AML-193 (cell line): Measurements from ENCODE around the gene TMCC2.
"Not testable (repeated sequence)": the region's sequence is repeated elsewhere in the genome, so short reads cannot be mapped to it uniquely, and the experiment has no call there.

ENCODE experiments used
- DNase-seq, 2 experiments: peaks; one replicate each; lab custom pipeline; 2025; lab: John Stamatoyannopoulos, UW

Gene TMCC2

DNA sequence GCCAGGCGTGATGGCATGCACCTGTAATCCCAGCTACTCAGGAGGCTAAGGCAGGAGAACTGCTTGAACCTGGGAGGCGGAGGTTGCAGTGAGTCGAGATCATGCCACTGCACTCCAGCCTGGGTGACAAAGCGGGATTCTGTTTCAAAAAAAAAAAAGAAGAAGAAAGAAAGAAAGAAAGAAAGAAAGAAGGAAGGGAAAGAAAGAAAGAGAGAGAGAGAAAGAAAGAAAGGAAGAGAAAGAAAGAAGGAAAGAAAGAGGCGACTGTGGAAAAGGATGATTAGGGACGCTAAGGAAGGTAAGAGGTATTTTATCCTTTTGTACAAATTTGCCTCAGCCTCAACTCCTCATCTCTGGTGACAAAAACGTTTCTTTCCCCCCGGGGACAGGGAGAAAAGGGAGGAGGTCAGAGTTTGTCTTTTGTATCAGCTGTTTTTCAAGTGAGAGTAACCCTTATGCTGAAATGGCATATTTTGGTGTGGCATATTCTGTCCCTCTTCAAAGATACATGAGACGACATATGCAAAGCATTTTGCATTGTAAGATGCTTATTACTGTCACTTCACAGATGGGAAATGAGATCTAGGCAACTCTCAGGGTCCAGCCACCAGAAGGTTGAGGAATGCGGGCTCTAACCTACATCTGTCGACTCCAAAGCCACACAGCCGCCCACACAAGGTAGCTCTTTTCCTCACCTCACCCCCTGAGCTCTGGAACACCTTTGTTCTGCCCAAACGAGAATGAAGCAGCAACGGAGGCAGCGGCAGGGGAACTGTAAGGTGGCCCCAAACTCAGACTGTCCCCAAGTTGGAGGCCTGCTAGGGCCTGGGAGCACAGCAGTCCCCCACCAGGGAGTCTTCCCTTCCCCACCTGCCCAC is 55.8 kb downstream of the TMCC2 start:
- no peak for DNase-seq

DNA sequence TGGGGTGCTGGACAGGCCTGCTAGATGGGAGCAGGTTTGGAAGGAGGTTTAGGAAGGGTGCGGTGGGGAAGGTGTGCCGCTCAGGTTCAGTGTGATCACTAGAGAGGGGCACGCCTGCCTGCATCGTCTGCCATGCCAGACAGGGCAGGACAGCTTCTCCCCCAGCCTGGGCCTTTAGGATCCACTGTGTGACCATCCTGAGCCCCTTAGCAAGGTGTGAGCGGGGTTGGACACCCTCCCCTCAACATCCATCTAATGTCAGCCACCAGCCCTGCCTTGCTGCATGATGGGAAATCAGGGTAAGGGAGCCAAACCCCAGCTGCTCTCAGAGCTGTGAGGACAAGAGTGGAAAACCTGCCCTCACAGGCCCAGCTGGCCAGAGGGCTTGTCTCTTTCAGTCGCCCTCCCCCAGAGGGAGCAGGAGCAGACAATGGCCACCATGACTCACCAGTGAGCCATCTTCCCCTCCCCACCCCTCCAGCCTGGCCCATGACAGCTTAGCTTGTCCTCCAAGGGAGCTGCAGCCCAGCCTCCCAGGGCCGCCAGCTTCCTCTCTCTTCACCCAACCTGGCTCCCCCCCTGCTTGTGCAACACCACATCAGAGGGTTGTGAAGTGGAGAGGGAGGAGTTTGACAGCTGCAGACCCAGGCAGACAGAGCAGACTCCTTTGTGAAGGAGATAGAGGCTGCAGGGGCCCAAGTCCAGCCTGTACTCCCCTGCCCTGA is 56.8 kb downstream of the TMCC2 start:
- DNase-seq = peak; percentile 93 to 97

DNA sequence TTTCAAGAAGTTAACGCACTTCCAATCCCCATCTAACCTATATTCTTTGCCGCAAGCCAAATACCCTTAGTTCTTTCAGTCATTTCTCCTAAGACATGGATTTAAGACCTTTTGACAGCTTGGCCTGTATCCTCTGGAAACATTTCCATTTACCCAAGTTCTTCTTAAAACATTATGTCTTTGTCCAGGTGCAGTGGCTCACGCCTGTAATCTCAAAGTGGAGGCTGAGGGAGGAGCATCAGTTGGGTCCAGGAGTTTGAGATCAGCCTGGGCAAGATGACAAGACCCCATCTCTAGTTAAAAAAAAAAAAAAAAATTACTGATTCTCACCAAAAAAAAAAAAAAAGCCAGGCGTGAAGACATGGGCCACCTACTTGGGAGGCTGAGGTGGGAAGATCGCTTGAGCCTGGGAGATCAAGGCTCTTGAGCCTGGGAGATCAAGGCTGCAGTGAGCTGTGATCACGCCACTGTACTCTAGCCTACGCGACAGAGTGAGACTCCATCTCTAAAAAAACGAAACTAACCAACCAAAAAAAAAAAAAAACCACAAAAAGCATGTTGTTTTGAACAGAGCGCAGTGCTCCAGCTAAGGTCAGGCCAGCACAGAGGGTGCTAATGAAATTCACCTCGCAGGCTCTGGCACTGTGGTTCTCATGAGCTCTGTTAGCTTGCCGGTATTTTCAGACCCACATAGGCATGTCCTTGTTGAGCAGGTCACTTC is 57.8 kb downstream of the TMCC2 start:
- DNase-seq = peak; percentile 6 to 30

DNA sequence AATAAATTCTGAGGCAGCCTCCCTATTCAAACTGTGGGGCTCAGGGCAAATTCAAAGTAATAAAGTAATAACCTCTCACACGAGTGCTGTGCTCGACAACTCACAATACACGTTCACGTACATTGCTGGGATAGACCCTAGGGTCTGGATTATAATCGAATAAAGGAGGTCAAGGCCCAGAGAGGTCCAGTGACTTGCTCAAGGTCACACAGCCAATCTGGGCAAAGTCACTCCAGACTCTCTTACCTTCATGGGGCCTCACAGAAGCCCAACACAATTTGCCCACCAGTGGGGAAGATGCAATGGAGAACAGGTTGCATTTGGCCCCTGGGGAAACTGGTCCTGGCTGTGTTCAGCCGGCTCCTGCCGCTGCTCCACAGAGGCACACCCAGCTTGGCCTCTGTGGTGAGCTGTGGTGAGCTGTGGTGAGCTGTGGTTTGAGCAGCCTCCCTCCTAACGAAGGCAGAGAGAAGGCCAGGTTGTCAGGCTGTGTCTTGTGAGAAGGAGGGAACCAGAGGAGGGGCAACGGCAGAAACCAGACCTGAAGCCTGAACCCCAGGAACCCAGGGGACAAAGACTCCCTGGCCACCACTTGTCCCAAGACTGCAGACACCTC is 58.7 kb downstream of the TMCC2 start:
- DNase-seq = peak; percentile 46 to 58

DNA sequence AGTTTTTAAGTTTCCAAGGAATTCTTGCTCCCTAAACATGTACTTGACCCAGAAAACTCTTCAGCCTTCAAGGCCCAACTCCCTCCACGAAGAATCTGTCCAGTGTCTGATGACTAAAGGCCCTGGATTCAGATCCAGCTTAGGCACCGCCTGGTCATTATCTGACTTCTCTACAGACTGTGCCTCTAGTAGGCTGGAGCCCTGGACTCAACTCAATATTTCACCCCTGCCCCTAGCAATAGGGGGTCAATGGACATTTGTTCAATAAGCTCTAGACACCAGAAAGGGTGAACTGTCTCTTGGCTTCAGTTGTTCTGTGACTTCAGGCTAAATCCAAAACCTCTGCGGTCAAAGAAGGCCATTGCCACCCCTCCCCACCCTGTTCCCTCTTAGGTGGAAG is 59.3 kb downstream of the TMCC2 start:
- no peak for DNase-seq

DNA sequence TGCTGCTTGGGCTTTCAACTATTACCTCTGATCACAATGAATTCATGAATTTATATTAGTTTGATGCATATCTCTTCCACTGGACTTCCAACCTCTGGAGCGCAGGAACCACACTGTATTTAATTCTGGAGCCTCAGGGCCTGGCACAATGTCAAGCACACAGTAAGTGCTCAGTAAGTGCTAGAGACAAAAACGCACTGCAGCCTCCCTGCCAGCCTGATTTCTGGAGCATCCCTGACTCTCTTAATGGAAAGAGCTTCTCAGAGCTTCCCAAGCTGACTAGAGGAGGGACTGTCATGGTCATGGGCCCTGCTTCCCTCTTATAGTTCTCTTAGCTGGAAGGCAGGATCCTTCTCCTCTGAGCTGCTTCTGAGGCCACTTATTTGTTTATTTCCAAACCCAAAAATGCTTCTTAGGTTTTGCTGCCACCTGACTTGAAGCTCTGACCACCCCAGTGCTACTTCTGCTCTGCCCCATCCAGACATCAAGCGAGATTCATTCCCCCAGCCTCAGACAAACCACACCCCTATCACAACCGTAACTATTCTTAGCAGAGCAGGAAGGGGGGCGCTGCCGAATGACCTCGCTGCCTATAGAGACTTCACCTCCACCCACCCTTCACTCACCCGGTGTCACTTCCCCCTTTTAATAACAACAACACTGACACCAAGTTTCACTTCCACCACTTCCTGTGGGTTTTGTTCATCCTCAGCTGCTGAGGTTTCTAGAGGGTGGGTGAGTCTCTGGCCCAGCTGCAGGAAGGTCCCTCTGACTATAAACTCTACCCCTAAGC is 60.2 kb downstream of the TMCC2 start:
- DNase-seq = peak; percentile 78 to 86

DNA sequence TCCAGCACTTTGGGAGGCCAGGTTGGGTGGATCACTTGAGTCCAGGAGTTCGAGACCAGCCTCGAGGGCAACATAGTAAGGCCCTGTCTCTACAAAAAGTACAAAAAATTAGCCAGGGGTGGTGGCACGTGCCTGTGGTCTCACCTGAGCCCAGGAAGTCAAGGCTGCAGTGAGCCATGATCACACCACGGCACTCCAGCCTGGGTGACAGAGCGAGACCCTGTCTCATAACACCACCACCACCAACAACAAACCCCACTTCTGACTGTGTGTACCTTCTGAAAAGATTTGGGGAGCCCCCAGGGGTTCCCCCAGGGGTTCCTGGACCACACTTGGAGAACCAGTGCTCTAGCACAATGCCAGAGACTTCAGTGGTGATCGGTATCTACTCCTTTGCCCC is 63.9 kb downstream of the TMCC2 start:
- no peak for DNase-seq

DNA sequence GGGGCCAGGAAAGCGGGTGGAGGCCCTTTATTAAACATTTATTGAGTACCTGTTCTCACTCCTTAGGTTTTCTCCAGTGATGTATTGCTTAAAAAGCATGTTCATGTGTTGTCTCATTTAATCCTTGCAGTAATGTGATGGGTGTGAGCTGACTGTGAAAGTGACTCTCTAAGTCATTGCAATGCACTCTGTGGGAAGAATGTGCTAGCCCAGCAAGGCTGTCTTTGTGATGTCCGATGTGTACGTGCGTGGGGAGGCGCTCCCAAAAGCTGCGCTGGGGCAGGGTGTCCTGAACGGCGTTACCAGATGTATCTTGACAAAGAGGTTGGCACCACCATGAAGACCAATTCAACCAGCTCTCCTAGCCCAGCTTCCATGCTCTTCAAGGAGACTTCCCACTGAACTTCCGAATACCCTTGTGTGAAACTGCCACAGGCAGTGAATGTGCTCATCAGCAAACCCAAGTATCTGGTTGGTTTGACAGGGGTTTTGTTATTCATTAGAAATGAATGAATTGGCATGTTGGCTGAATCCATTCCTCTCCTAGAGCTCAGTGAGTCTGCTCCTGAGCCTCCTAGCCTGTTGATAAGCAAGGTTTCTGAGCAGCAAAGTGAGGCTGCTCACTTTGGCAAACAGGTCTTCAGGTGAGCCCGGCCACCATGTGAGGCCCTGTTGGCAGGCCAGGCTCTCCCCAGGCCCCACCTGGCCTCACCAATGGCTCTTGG is 65.8 kb downstream of the TMCC2 start:
- no peak for DNase-seq

DNA sequence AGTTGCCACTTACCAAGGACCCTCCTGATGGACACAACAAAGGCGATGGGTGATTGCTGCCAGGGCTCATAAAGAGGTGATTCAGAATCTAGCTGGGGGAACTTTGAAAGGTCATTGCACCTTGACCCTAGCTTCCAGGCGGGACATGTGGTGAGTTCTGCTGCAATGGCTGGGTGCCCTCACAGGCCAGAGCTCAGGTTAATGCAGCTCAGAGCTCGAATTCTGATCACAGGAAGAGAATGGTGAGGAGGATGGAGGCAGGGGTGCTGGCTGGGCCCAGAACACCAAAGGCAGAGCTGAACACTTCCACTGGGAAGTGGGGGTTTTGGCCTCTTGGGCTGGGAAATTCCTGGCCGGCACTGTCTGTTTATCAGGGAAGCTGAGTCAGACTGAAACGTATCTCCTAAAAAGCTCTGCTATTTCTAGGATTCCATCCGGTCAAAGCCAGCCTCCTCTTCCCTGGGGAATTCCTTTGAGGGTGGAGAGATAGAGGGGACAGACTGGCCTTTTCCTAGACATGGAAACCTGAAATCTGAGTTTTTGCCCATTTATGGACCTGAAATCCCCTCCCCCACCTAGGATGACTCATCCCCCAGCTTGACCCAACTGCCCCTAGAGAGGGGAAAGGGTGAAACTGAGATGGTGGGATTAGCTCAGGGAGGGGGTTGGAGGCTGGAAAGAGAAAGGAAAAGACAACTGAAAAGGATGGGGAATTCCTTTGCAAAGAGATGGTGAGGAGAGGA is 66.6 kb downstream of the TMCC2 start:
- DNase-seq = no peak

DNA sequence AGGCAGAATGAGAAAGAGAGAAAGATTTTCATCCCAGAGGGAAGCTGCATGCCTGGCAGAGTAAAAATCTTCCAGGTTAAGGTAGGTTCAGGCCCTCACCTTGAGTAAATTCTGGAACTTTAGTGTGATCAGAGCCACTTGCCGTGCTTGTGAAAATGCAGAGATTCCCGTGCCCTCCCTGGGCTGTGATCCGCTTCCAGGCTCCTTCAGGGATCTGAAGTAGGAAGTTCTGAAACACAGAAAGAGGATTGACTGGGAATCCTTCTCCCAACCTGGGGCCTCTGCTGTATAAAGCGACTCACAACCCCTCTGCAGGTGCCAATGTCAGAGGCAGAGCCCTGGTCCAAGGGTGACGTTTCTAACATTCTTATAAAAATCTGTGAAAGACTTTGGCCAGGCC is 67.2 kb downstream of the TMCC2 start:
- DNase-seq = no peak

DNA sequence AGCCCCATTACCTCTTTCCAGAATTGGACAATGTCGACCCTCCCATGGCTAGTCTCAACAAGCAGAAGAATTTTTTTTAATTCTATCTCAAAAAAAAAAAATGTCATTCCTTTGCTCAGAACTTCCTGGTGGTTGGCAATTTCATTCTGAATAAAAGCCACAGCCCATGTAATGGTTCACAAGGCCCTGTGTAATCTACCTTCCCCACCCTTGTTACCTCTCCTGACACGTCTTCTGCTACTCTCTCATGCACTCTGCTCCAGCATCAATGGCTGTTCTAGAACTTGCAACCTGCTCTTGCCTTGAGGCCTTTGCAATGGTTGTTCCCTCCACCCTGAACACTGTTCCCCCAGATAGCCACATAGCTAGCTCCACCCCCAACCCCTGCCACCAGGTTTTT is 68.4 kb downstream of the TMCC2 start:
- no peak for DNase-seq

DNA sequence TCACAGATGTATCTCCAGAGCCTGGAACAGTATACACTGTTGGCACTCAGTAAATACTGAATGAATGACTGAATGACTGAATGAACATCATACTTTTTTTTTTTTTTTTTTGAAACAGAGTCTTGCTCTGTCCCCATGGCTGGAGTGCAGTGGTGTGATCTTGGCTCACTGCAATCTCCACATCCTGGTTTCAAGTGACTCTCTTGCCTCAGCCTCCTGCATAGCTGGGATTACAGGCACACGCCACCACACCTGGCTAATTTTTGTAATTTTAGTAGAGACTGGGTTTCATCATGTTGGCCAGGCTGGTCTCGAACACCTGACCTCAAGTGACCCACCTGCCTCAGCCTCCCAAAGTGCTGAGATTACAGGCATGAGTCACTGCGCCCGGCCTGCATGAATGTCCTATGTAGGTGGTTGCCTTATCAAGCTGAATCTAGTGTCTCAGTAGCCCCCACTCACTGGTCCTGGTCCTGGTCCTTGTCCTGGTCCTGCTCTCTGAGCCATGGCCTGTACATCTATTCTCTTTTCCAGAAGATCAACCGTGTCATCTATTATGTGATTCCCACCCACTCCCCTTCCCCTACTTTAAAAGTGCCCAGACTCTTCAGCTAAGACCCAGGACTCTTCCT is 69.9 kb downstream of the TMCC2 start:
- DNase-seq = not testable (repeated sequence)

DNA sequence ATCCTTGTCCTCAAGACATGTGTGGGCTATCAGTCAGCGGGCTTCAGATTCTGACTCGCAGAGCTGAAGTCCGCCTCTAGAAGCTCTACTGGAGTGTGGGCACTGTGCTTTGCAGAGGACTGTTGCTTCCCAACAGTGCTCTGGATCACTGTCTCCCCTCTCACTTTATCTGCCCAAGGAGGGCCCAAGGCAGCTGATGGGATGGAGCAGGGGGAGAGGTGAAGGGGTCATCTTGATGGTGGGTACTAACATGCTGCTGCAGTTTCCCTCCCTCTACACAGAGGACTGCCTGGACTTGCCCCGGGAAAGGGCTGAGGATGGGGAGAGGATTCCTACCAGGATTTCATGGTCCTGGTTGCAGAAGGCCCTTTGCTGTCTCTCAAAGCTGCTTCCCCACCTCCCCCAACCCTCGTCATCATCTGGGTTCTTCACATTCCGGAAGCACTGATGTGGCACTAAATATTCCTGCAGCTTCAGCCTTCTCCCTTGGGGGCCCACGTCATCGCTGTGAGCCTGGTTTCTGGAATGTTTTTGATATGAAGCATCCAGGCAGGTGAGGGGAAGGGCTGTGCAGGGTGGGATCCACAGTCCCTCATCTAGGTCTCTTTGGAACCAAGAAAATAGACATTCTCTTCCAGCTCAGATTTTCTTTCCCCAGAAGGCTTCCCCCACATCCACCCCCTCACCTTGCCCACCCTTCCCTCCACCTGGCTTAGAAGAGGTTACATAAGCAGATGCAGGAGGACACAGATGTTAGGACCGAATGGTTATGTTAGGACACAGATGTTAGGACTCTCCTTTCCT is 70.6 kb downstream of the TMCC2 start:
- no peak for DNase-seq

DNA sequence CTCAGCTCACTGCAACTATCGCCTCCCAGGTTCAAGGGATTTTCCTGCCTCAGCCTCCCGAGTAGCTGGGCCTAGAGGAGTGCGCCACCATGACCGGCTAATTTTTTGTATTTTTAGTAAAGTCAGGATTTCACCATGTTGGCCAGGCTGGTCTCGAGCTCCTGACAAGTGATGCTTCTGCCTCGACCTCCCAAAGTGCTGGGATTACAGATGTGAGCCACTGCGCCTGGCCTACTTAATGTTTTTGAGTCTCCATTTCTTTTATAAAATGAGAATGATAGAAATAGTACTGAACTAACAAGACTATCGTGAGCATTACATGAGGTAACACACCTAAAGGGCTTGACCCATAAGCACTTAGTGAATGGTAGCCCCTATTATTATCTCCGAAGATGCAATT is 72.4 kb downstream of the TMCC2 start:
- no peak for DNase-seq

DNA sequence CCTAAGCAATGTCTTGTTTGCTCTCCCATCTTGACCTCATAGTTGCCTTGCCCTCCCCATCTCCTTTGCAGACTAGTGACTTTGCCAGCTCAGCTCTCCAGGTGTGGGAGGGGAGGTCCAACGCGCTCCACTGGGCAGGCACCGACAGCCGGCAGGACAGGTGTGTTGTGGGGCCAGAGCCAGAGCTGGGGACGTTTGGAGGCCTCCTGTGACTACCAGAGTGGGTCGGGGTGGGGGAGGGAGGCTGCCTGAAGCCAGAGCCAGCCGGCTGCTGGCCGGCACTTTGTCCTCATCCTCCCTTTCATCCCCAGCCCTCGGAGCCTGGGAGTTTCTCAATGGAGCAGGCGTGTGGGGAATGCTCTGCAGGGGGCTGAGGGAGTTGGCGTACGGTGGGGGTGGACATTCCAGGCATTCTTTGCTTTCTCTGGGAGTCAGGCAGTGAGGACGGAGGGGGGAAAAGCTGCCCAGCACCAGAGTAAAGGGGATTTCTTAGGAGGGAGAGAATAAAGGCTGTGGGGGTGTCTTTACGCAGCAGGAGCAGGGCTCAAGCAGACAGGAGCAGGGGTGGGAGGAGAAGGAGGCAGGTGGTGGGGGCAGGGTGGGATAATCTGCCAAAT is 73.6 kb downstream of the TMCC2 start:
- DNase-seq = no peak

DNA sequence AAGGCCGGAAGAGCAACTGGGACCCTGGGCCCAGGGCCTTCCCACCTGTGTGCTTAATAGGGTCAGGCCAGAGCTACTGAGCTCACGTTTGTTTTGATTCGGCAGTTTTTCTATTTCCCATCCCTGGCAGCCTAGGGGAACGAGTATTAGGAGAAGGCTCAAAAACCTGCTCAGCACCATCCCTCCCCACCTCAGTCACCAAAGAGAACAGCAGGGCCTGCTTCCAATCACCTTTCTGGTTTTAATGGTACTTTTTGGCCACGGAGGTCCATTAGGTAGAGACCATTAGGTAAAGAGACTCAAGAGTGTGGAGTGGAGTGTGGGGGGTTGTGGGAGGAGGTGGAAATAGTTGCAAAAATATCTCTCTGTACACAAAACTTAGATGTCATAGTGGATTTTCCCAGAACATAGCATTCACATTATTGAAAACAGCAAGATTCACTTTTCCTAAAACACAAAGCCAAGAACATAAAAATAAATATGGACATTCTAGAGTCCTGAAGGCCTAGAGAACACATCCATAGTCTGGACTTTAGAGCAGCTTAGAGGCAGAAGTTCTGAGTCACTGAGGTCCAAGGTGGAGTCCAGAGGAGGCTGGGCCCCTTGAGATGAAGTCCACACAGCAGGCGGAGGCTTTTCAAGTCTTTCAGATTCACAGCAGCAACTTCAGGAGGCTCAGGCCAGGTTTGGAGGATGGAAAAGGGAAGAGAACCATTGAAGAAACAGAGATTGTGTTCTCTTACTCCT is 74.3 kb downstream of the TMCC2 start:
- DNase-seq = no peak

DNA sequence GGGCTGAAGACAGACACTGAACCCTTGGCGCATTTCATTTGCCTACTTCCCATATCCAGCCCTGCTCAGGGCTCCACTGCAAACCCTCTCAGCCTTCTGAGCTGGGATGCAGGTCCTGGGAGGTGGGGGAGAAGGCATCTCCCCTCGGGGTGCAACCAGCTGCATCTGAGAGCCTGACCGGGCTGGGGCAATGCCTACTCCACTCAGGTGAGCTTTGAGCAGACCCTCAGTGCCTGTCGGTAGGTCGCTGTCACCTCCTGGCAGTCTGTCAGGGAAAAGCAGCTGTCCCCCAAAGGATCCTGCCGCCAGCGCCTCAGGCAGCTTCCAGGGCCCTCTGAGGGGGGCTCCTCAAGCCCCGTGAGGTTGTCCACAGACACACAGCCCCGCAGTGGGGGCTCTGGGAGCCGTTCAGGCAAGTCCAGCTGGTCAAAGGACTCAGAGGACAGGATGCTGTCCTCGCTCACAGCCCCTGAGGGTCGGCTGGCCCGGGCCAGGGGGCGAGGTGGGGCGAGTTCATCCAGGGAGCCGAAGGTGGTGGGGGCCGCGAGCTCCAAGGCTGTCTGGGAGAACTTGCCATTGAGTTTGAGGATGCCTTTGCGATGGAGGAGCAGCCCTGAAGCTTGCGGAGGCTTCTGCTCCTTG is 75.6 kb downstream of the TMCC2 start:
- no peak for DNase-seq
